Activated CD8-positive, alpha-beta T cell treated with anti-CD3 and anti-CD28 coated beads for 36 hours (primary cell): ENCODE measurements around the gene ADD1. TPM values are rescaled to one million over a fixed set of nuclear protein-coding genes. Genes with fewer than 3 reads are reported as not detected.
A peak's percentile ranks its signal among the peaks of the same experiment; 100 is the strongest.

Source experiments
- ATAC-seq: fragments of 200-7000 bp; cut with Tn5 transposase; one replicate; pipeline ENCODE4 v1.10.0; 2021; ENCODE audit warnings: mild to moderate bottlenecking, moderate library complexity
- CTCF ChIA-PET: fragments of 350-600 bp; sonication (Branson Sonifier 250); formaldehyde crosslinking; loops from one replicate; lab custom pipeline; 2021; ENCODE audit warnings: antibody characterized with exemption; lab: Charles Lee
- POLR2A ChIA-PET: fragments of 350-600 bp; sonication (Branson Sonifier 250); formaldehyde crosslinking; loops from one replicate; lab custom pipeline; 2021; ENCODE audit warnings: antibody characterized with exemption; lab: Charles Lee
- DNase-seq: peaks from one replicate; pipeline ENCODE4 v3.0.0-alpha.2; 2020
- H3K27ac Mint-ChIP-seq: one replicate; pipeline ENCODE4 v1.8.0; 2021; ENCODE audit warnings: mild to moderate bottlenecking, mixed read lengths
- H3K27me3 Mint-ChIP-seq: one replicate; pipeline ENCODE4 v1.8.0; 2021; ENCODE audit warnings: mixed read lengths
- H3K36me3 Mint-ChIP-seq: one replicate; pipeline ENCODE4 v1.8.0; 2021; ENCODE audit warnings: low read depth, mixed read lengths
- H3K4me1 Mint-ChIP-seq: one replicate; pipeline ENCODE4 v1.8.0; 2021; ENCODE audit warnings: low read depth, mixed read lengths
- H3K4me3 Mint-ChIP-seq: one replicate; pipeline ENCODE4 v1.8.0; 2021; ENCODE audit warnings: mild to moderate bottlenecking, moderate library complexity, mixed read lengths
- H3K9me3 Mint-ChIP-seq: one replicate; pipeline ENCODE4 v1.8.0; 2021; ENCODE audit warnings: mixed read lengths
- CTCF ChIP-seq: fragments of 200-600 bp; IDR thresholded peaks from one replicate; pipeline ENCODE4 v1.8.0; 2022; ENCODE audit warnings: antibody characterized with exemption, mild to moderate bottlenecking
- intact Hi-C: fragments of 100-400 bp; cut with micrococcal nuclease; formaldehyde crosslinking; loops from one replicate; pipeline ENCODE4 v1.10.0; 2022
- total RNA-seq, 2 experiments: library from RNA; stranded (reverse); gene quantifications; one replicate each; pipeline ENCODE4 v1.2.3, GENCODE V29; 2021

The ADD1 gene
- total RNA-seq, 2 experiments from 2014 or later: 149 to 154 TPM

- intact Hi-C loops: no loop called here
- ChIA-PET POLR2A (interaction anchor here (0.7 to 3.4 kb wide), 11 partner anchors 10 to 146 kb away, joined by 3 to 18 read pairs (median 3); no protein-coding TSS in a partner anchor), CTCF (interaction anchor here (1.1 to 1.7 kb wide), 5 partner anchors 11 to 44 kb away, joined by 3 to 5 read pairs (median 4); partner anchors contain the start of gene TNIP2)
- peaks cover 2% of the 10 kb centered on the region for H3K36me3 Mint-ChIP-seq
- H3K4me3 Mint-ChIP-seq: peak overlapping the region; percentile 78
- peaks cover 57% of the 10 kb centered on the region for H3K4me1 Mint-ChIP-seq
- H3K9me3 Mint-ChIP-seq: no peaks in the 10 kb centered on the region
- no peaks in the 10 kb centered on the region for H3K27me3 Mint-ChIP-seq
- DNase-seq (no peak), ATAC-seq (no peak)
- TF ChIP-seq CTCF: no peak
- H3K27ac Mint-ChIP-seq: peak overlapping the region; percentile 84
Observed at GRCh38 chr4:2799224-2799911, 44.3 kb upstream of the ADD1 start.

GRCh38 chr4:2799971-2800690, 43.5 kb upstream of the ADD1 start:
- TF ChIP-seq CTCF: no peak
- Mint-ChIP-seq H3K36me3 (peaks cover 2% of the 10 kb centered on the region), H3K9me3 (no peaks in the 10 kb centered on the region), H3K27me3 (no peaks in the 10 kb centered on the region), H3K4me1 (peaks cover 50% of the 10 kb centered on the region), H3K4me3 (peak overlapping the region; percentile 78), H3K27ac (peak overlapping the region; percentile 75)
- intact Hi-C loops: no loop called here
- CTCF ChIA-PET: interaction anchor here (1.4 to 1.7 kb wide), 2 partner anchors 12 to 44 kb away, joined by 4 to 5 read pairs; partner anchors contain the start of gene TNIP2
- DNase-seq: no peak
- POLR2A ChIA-PET: interaction anchor here (0.7 to 2.1 kb wide), 9 partner anchors 10 to 145 kb away, joined by 3 to 10 read pairs (median 3); no protein-coding TSS in a partner anchor
- no peak for ATAC-seq

GRCh38 chr4:2800691-2801596, 42.7 kb upstream of the ADD1 start:
- ChIA-PET CTCF (interaction anchor here (1.7 kb wide), 1 partner anchor 12 kb away, joined by 5 read pairs; no protein-coding TSS in a partner anchor), POLR2A (interaction anchor here (0.9 to 2.1 kb wide), 6 partner anchors 10 to 37 kb away, joined by 3 to 10 read pairs (median 5); no protein-coding TSS in a partner anchor)
- peak; percentile 56 for DNase-seq
- intact Hi-C loops: no loop called here
- Mint-ChIP-seq H3K27ac (peak overlapping the region; percentile 59), H3K36me3 (peaks cover 2% of the 10 kb centered on the region), H3K4me1 (peaks cover 47% of the 10 kb centered on the region), H3K4me3 (peak overlapping the region; percentile 58), H3K9me3 (no peaks in the 10 kb centered on the region), H3K27me3 (no peaks in the 10 kb centered on the region)
- ATAC-seq: peak; percentile 40
- TF ChIP-seq CTCF: no peak

GRCh38 chr4:2802618-2803531, 40.8 kb upstream of the ADD1 start:
- CTCF ChIA-PET: no interaction called here
- no peak for TF ChIP-seq CTCF
- peaks cover 2% of the 10 kb centered on the region for H3K36me3 Mint-ChIP-seq
- no peak overlapping the region for H3K27ac Mint-ChIP-seq
- H3K9me3 Mint-ChIP-seq: no peaks in the 10 kb centered on the region
- H3K27me3 Mint-ChIP-seq: no peaks in the 10 kb centered on the region
- no peak overlapping the region for H3K4me3 Mint-ChIP-seq
- intact Hi-C loops: no loop called here
- ATAC-seq: no peak
- DNase-seq: no peak
- H3K4me1 Mint-ChIP-seq: peaks cover 32% of the 10 kb centered on the region
- POLR2A ChIA-PET: interaction anchor here (1.0 to 1.4 kb wide), 5 partner anchors 9 to 133 kb away, joined by 3 to 4 read pairs (median 3); no protein-coding TSS in a partner anchor
